Effector memory CD4-positive, alpha-beta T cell (primary cell): ENCODE data around the gene NT5DC2.

Experiments used
- DNase-seq, 3 donors: peaks; one replicate each; pipeline ENCODE4 v3.0.0-alpha.2; 2020
- H3K27ac ChIP-seq: 2 replicates; pipeline ENCODE4 v1.7.0; 2013; ENCODE audit warnings: mild to moderate bottlenecking, low read length, moderate library complexity; ENCODE audit not compliant: insufficient read depth, poor library complexity, severe bottlenecking
- H3K27me3 ChIP-seq: replicated peaks from 2 replicates; pipeline ENCODE4 v1.7.0; 2013; ENCODE audit warnings: mild to moderate bottlenecking, low read length; ENCODE audit not compliant: insufficient read depth, control insufficient read depth, poor library complexity, severe bottlenecking
- H3K36me3 ChIP-seq: 2 replicates; pipeline ENCODE4 v1.7.0; 2013; ENCODE audit warnings: mild to moderate bottlenecking, low read length, moderate library complexity; ENCODE audit not compliant: control insufficient read depth, insufficient read depth
- H3K4me1 ChIP-seq: 2 replicates; pipeline ENCODE4 v1.7.0; 2013; ENCODE audit warnings: low read length, mild to moderate bottlenecking; ENCODE audit not compliant: control insufficient read depth, insufficient read depth, poor library complexity, severe bottlenecking
- H3K4me3 ChIP-seq: 2 replicates; pipeline ENCODE4 v1.7.0; 2013; ENCODE audit warnings: low read length, low read depth, mild to moderate bottlenecking; ENCODE audit not compliant: insufficient read depth, poor library complexity, severe bottlenecking
- H3K9me3 ChIP-seq: 2 replicates; pipeline ENCODE4 v1.7.0; 2013; ENCODE audit warnings: mild to moderate bottlenecking, low read length, moderate library complexity; ENCODE audit not compliant: control insufficient read depth

The NT5DC2 gene

DNA sequence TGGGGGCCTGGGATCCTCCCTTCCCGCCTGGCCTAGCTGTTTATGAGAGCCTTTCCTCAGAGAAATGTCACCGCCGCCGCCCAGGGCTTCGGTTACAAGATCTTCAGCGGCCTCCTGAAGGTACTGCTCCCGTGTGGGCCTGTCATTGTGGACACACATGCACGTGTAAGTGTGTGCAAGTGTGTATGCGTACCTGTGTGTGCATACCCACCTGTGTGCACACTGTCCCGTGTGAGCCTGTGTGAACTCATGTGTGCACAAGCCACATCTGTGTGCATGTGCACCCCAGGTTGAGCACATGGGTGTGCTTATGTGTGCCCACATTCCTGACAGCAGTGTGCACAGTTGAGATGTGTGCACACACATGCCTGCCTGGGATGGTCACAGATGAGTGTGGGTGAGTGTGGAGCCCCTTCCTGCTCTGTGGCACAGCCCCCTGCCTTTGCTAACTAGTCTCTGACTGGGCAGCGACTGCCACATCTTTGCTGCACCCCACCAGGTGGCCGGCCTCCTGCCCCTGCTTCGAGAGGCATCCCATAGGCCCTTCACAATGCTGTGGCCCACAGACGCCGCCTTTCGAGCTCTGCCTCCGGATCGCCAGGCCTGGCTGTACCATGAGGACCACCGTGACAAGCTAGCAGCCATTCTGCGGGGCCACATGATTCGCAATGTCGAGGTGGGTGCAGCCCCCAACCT, 14.1 kb downstream of the NT5DC2 start:
- no peak for DNase-seq
- no peaks in the 10 kb centered on the region for H3K9me3 ChIP-seq
- H3K4me1 ChIP-seq = no peaks in the 10 kb centered on the region
- no peak overlapping the region for H3K4me3 ChIP-seq
- no peaks in the 10 kb centered on the region for H3K36me3 ChIP-seq
- no peak overlapping the region for H3K27ac ChIP-seq
- H3K27me3 ChIP-seq = no peaks in the 10 kb centered on the region

DNA sequence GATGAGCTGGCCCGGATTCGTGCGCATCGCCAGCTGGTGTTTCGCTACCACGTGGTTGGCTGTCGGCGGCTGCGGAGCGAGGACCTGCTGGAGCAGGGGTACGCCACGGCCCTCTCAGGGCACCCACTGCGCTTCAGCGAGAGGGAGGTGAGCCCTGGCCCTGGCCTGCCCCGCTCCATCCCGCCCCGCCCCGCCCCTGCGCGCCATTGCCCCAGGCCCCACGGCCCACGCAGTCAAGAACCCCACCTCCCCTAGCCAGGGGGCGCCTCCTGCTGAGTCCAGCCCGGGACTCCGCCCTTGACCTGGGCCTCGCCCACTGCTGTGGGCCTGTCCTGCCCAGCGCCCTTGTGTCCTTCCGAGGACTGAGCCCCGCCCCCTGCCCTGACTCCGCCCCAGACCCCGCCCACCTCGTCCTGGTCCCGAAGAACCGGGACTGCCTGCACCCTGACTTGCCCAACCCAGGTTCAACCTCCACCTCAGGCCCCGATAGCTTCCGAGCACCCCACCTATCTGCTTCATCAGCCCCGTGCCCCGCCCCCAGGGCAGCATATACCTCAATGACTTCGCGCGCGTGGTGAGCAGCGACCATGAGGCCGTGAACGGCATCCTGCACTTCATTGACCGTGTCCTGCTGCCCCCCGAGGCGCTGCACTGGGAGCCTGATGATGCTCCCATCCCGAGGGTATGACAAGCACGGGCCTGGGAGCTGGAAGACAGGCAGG, 14.8 kb downstream of the NT5DC2 start:
- no peak overlapping the region for H3K4me3 ChIP-seq
- DNase-seq = no peak
- H3K4me1 ChIP-seq = no peaks in the 10 kb centered on the region
- no peaks in the 10 kb centered on the region for H3K27me3 ChIP-seq
- no peak overlapping the region for H3K27ac ChIP-seq
- H3K36me3 ChIP-seq = no peaks in the 10 kb centered on the region
- H3K9me3 ChIP-seq = no peaks in the 10 kb centered on the region

DNA sequence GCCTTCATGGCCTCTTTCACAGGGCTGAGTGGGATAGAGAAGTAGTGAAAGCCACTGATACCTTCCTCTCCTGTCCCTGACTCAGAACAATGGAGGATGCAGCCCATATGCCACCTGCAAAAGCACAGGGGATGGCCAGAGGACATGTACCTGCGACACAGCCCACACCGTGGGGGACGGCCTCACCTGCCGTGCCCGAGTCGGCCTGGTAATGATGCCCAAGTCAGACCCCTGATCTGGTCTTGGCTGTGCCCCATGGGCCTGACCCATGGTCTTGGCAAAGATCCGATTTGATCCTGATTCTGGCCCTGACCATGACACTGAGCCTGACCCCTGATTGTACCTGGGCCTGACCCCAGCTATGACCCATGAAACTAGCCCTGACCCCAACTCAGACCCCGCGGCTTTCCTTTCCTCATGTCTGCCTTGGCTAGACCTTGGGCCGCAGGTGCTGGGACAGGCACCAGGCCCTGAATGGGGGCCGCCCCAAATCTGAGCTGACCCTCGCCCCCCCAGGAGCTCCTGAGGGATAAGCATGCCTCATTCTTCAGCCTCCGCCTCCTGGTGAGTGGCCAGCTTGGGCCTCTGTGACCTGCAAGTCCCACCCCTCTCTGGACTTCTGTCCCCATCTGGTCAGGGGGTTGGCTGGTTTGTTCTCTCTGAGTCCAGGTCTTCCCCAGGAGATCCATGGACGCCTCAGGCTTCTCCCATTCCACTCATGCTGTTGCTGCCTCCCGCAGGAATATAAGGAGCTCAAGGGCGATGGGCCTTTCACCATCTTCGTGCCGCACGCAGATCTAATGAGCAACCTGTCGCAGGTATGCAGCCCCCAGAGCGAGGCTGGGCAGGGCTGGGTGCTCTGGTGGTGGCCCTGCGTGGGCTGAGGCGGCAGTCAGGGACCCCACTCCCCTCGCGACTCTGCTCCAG, 15.6 kb downstream of the NT5DC2 start:
- Histone ChIP-seq H3K9me3 (no peaks in the 10 kb centered on the region), H3K27ac (no peak overlapping the region), H3K27me3 (no peaks in the 10 kb centered on the region), H3K4me1 (no peaks in the 10 kb centered on the region), H3K4me3 (no peak overlapping the region), H3K36me3 (no peaks in the 10 kb centered on the region)
- DNase-seq = no peak

DNA sequence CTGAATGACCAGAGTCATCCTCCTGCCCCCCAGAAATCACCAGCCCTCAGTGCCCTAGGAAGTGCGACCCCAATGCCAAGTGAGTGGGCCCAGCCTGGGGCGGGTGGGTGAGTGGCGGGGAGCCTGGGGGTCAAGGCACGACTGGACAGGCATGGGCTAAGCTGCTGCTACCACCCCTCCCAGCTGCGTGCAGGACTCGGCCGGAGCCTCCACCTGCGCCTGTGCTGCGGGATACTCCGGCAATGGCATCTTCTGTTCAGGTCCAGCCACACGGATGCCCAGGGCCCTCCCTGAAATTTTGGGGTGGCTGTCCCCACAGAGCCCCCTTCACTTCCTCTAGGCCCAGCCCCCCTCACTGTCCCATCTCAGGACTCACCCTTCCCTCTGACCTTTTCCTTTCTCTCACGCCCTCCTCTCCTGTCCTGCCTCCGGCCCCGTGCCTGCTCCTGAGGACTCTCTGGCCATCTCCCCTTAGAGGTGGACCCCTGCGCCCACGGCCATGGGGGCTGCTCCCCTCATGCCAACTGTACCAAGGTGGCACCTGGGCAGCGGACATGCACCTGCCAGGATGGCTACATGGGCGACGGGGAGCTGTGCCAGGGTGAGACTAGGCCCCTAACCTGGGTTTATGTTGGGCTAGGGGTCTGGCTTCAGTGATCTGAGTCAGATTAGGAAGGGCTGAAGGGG, 17.0 kb downstream of the NT5DC2 start:
- no peaks in the 10 kb centered on the region for H3K9me3 ChIP-seq
- no peak overlapping the region for H3K4me3 ChIP-seq
- no peaks in the 10 kb centered on the region for H3K36me3 ChIP-seq
- no peaks in the 10 kb centered on the region for H3K4me1 ChIP-seq
- H3K27ac ChIP-seq = no peak overlapping the region
- no peaks in the 10 kb centered on the region for H3K27me3 ChIP-seq
- DNase-seq = no peak

DNA sequence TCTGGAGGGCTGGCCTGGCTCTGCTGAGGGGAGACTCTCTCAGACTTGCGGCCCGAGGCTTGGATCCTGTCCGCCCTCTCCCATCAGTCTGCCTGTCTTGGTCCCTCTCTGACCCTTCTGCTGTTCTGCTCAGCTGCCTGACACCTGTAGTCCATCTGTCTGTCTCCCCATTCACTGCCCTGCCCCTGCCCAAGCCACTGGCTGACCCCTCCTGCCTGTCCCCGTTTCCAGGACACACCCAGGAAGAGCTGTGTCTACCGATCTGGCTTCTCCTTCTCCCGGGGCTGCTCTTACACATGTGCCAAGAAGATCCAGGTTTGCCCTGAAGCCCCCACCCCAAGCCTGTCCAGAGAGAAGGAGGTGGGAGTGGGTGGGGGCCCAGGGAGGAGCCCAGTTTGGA, 18.5 kb downstream of the NT5DC2 start:
- Histone ChIP-seq H3K36me3 (no peaks in the 10 kb centered on the region), H3K27ac (no peak overlapping the region), H3K27me3 (no peaks in the 10 kb centered on the region), H3K4me1 (no peaks in the 10 kb centered on the region), H3K9me3 (no peaks in the 10 kb centered on the region), H3K4me3 (no peak overlapping the region)
- no peak for DNase-seq

DNA sequence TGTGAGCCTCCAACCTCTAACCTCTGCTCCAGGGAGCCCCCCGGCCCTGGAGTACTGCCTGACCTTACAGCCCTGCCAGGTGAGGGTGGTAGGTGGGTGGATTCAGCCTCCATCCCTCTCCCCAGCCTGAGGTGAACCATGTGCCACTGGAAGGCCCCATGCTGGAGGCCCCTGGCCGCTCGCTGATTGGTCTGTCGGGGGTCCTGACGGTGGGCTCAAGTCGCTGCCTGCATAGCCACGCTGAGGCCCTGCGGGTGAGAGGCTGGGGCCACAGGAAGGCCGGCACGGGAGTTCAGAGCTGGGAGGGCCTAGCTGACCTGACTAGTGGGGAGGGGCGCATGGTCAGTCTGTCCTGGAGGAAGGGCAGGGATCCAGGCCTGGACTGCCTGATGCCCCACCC, 19.1 kb downstream of the NT5DC2 start:
- Histone ChIP-seq H3K4me1 (no peaks in the 10 kb centered on the region), H3K36me3 (no peaks in the 10 kb centered on the region), H3K4me3 (no peak overlapping the region), H3K27ac (no peak overlapping the region), H3K27me3 (no peaks in the 10 kb centered on the region), H3K9me3 (no peaks in the 10 kb centered on the region)
- no peak for DNase-seq

DNA sequence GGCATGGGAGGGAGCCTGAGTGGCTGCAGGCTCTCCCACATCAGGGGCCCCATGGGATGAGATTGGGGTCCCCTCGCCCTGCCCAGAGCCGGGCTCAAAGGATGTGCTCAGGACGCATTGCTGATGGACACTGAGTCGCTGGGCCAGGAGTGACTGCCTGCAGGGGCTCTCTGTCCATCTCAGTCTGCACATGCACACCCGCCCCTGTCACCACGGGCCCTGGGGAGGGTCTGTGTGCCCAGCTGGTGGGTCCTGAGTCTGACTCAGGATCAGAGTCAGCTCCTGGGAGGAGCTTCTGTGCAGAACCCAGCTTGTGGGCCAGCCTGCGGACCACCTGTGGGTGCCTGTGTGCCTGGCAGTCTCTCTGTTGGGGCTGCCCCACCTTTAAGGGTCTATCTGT, 20.4 kb downstream of the NT5DC2 start:
- Histone ChIP-seq H3K27me3 (no peaks in the 10 kb centered on the region), H3K36me3 (no peaks in the 10 kb centered on the region), H3K4me1 (no peaks in the 10 kb centered on the region), H3K4me3 (no peak overlapping the region), H3K27ac (no peak overlapping the region), H3K9me3 (no peaks in the 10 kb centered on the region)
- DNase-seq = no peak

DNA sequence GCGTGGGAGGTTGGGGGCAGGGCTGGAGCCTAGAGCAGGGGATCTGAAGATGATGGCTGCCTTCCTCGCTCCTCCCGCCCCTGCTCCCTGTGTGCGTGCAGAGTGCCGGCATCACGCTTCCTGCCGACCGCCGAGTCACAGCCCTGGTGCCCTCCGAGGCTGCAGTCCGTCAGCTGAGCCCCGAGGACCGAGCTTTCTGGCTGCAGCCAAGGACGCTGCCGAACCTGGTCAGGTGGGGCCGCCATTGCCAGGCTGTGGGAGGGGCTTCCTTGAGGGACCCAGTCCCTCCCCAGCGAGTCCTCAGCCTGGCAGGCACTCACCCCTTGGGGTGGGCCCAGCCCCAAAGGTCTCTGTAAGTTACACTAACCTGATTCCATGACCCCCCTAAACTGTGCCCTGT, 20.9 kb downstream of the NT5DC2 start:
- Histone ChIP-seq H3K4me1 (no peaks in the 10 kb centered on the region), H3K9me3 (no peaks in the 10 kb centered on the region), H3K36me3 (no peaks in the 10 kb centered on the region), H3K4me3 (no peak overlapping the region), H3K27ac (no peak overlapping the region), H3K27me3 (no peaks in the 10 kb centered on the region)
- no peak for DNase-seq

DNA sequence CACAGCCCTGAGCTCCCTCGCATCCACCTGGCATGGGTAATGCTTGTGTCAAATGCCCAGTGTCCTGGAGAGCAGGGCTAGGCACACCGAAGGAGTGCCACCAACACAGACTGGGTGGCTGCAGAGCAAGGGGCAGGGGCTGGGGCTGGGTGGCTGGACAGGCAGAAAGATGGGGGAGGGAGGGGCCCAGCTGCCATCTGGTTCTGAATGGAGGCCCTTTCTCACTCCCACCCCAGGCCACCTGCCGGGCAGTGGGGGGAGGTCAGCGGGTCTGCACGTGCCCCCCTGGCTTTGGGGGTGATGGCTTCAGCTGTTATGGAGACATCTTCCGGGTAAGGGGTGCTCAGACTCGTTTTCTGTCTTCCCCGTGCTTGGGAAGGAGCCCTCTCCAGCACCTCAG, 21.6 kb downstream of the NT5DC2 start:
- Histone ChIP-seq H3K9me3 (no peaks in the 10 kb centered on the region), H3K27me3 (no peaks in the 10 kb centered on the region), H3K36me3 (no peaks in the 10 kb centered on the region), H3K4me3 (no peak overlapping the region), H3K27ac (no peak overlapping the region), H3K4me1 (no peaks in the 10 kb centered on the region)
- DNase-seq = no peak
